Cardiac muscle cell (in vitro differentiated cells and primary cell): ENCODE results near the gene MLPH. TPM values are rescaled to one million over a fixed set of nuclear protein-coding genes. Genes with fewer than 3 reads are reported as not detected.
A peak's percentile ranks its signal among the peaks of the same experiment; 100 is the strongest.

Source experiments
- DNase-seq, 2 donors: peaks; one replicate each; pipeline versions ENCODE4 v3.0.0 to v3.0.0-alpha.2; 2010 to 2017; ENCODE audit warnings: low read depth in 1 of 2, low spot score in 1 of 2
- H3K27ac ChIP-seq: fragments of 200-600 bp; sonication (generic); 2 replicates; pipeline ENCODE4 v1.5.1; 2016
- H3K27me3 ChIP-seq: fragments of 200-600 bp; sonication (generic); 2 replicates; pipeline ENCODE4 v1.6.0; 2016; ENCODE audit warnings: control low read depth
- H3K36me3 ChIP-seq: fragments of 200-600 bp; sonication (generic); 2 replicates; pipeline ENCODE4 v1.5.1; 2016; ENCODE audit warnings: control low read depth
- H3K4me1 ChIP-seq: fragments of 200-600 bp; sonication (generic); 2 replicates; pipeline ENCODE4 v1.8.1; 2017; ENCODE audit warnings: low read depth, mild to moderate bottlenecking, mixed run types
- H3K4me3 ChIP-seq: fragments of 200-600 bp; sonication (generic); 2 replicates; pipeline ENCODE4 v1.5.1; 2016; ENCODE audit warnings: mild to moderate bottlenecking
- H3K9me3 ChIP-seq: fragments of 200-600 bp; sonication (generic); 2 replicates; pipeline ENCODE4 v1.5.1; 2017; ENCODE audit warnings: low read depth, mild to moderate bottlenecking, control low read depth
- polyA plus RNA-seq: library from polyadenylated mRNA; unstranded; fragments of >200 nt; fragmentation: Nextera tagmentation; extraction: Ambion mirVana; gene quantifications from 2 replicates; pipeline ENCODE4 v1.2.1, GENCODE V29; 2016
- total RNA-seq: library from RNA; depleted of rRNA; stranded (reverse); fragments of >200 nt; gene quantifications from 2 replicates; pipeline ENCODE4 v1.2.3, GENCODE V29; 2016
- TF ChIP-seq, protein P1 (sequence below): IDR thresholded peaks from 2 replicates; pipeline ENCODE4 v1.5.1; 2012; ENCODE audit warnings: low read depth, mild to moderate bottlenecking, low read length

The MLPH gene
- total and polyA plus RNA-seq, 2 experiments from 2014 or later, result 0.27 to 1.4 TPM

DNA sequence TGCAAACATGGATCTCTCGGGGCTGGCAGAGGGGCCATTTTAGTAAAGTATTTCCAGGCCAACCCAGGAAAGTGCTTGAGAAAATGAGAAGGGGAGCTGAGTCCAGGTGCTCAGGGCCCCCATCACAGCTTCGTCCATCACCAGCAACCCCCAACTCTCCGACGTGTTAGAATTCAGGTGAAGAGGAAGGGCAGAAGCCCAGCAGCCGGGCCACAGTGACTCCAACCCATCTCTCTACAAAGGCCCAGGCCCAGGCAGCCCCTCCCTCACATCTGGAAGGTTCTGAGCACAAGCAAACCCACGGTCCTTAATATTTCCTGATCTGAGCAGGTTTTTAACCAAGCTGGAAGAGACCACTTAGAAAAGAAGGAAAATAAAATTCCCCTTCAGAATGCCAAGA, 38.4 kb upstream of the MLPH start:
- Histone ChIP-seq H3K36me3 (no peaks in the 10 kb centered on the region), H3K27me3 (no peaks in the 10 kb centered on the region), H3K9me3 (no peaks in the 10 kb centered on the region), H3K27ac (no peak overlapping the region), H3K4me1 (peaks cover 5% of the 10 kb centered on the region), H3K4me3 (no peak overlapping the region)
- no peak for DNase-seq
- TF ChIP-seq, protein P1, sequence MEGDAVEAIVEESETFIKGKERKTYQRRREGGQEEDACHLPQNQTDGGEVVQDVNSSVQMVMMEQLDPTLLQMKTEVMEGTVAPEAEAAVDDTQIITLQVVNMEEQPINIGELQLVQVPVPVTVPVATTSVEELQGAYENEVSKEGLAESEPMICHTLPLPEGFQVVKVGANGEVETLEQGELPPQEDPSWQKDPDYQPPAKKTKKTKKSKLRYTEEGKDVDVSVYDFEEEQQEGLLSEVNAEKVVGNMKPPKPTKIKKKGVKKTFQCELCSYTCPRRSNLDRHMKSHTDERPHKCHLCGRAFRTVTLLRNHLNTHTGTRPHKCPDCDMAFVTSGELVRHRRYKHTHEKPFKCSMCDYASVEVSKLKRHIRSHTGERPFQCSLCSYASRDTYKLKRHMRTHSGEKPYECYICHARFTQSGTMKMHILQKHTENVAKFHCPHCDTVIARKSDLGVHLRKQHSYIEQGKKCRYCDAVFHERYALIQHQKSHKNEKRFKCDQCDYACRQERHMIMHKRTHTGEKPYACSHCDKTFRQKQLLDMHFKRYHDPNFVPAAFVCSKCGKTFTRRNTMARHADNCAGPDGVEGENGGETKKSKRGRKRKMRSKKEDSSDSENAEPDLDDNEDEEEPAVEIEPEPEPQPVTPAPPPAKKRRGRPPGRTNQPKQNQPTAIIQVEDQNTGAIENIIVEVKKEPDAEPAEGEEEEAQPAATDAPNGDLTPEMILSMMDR, result no peak

DNA sequence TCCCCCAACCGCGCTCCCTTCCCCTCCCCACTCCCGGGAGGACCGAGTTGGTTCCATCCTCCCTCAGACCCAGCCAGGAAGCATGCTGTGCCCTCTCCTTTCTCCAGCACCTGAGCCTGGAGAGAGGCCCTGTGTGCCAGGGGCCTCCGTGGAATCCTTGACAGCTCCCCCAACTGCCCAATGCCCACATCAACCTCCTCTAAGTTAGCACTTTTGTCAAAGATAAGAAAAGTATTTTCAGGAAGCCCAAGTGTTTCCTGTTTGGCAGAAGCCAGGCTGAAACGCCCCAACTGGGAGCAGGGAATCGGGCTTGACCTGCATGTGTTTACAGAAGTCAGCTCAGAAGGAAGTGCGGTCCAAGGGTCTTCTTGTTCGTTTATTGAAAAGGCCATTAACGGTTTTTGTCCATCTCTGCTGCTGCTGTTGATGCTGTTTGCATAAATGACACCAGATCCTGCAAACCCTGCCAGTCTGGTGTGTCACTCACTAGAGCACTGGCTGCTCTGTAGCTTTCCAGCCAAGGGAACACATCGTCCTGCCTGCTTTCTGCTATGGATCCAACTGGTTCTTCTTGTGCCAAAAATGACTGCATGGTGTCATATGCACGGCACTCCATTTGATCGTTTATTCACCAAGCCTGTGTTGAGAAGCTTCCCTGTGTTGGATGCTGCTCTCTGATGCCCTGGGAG, 37.7 kb upstream of the MLPH start:
- Histone ChIP-seq H3K4me1 (peaks cover 5% of the 10 kb centered on the region), H3K36me3 (no peaks in the 10 kb centered on the region), H3K4me3 (no peak overlapping the region), H3K27ac (no peak overlapping the region), H3K9me3 (no peaks in the 10 kb centered on the region), H3K27me3 (no peaks in the 10 kb centered on the region)
- peak; percentile 22 to 74 for DNase-seq
- TF ChIP-seq, protein P1, result no peak

DNA sequence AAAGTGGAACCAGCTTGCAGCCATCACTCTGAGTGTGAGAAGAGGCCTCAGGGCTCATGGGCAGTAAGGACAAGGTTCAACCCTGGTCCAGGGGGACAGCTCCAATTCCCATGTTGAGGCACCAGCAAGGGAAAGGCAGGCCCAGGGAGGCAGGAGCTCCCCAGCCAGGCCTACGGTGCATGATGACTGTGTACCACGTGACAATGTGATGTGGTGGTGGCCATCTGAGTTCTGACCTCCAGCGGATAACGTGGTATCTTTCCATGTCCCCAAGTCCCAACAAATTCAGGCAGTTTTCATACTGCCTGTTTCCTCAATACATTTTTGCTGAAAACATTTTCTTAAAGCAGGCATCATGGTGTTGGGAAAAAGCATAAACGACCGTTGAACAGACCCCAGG, 36.9 kb upstream of the MLPH start:
- Histone ChIP-seq H3K9me3 (no peaks in the 10 kb centered on the region), H3K4me1 (peaks cover 5% of the 10 kb centered on the region), H3K4me3 (no peak overlapping the region), H3K27me3 (no peaks in the 10 kb centered on the region), H3K36me3 (no peaks in the 10 kb centered on the region), H3K27ac (no peak overlapping the region)
- no peak for DNase-seq
- TF ChIP-seq, protein P1, result no peak

DNA sequence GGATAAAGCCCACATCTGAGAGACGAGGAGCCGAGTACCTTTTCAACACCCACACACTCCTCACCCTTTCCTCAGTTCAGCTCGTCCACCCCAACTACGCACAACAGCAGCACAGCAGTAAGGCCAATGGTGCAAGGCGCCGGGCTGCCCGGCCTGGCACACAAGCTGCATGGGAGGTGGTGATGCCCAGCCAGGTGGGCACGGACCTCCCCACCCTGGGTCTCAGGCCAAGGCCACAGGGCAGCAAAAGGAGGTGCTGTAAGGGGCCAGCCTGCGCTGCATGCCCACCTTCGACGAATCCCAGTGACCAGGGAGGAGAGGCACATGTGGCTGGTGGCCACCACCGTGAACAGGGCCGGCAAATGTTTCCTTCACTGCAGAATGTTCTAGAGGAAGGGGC, 36.5 kb upstream of the MLPH start:
- no peak overlapping the region for H3K27ac ChIP-seq
- no peaks in the 10 kb centered on the region for H3K36me3 ChIP-seq
- H3K4me3 ChIP-seq, result no peak overlapping the region
- H3K9me3 ChIP-seq, result no peaks in the 10 kb centered on the region
- no peak for DNase-seq
- peaks cover 5% of the 10 kb centered on the region for H3K4me1 ChIP-seq
- no peaks in the 10 kb centered on the region for H3K27me3 ChIP-seq
- TF ChIP-seq, protein P1, result no peak

DNA sequence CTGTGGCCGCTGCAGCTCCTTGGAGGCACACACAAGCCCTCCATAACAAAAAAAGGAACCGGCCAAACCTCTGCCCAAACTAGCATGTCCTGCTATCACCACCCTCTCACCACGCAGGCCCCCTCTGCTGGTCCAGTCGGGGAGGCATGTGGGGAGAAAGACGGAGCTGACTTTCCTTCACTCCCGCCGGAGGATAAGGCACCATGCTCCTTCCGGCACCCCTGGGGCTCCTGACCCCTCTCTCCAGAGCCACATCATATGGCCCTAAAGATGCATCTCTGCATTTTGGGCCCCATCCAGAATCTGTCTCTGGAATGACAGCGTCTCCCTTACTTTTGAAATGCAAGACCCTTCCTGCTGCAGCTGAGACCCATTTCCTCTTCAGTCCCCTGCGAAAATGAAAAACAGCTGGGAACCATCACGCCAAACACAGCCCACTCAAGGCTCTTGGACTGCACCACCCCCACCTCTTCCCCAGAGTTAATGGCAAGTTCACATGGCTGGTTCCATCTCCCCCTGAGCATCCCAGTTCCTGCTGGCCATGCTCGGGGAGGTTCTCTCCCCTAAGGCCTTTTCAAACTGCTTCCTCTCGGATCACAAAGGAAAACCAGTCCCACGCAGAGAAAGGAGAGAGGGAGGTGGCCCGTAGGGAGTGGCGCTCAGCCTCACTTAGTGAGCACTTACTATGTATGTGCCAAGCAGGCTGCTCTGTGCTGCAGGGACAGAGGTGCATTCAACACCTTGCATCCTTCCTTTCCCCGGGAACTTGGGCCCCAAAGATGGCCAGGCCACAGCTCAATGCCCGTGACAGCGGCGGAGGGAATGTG, 35.2 kb upstream of the MLPH start:
- no peaks in the 10 kb centered on the region for H3K27me3 ChIP-seq
- H3K9me3 ChIP-seq, result no peaks in the 10 kb centered on the region
- peak in 1 of 2 donors; percentile 70 for DNase-seq
- TF ChIP-seq, protein P1, result peak; percentile 70
- peaks cover 5% of the 10 kb centered on the region for H3K4me1 ChIP-seq
- H3K27ac ChIP-seq, result no peak overlapping the region
- no peaks in the 10 kb centered on the region for H3K36me3 ChIP-seq
- no peak overlapping the region for H3K4me3 ChIP-seq
